GM10266 (cell line): Measurements from ENCODE around the gene ABR.

Experiments
- DNase-seq: peaks from one replicate; pipeline ENCODE4 v3.0.0; 2012; ENCODE audit errors: extremely low spot score
- CTCF ChIP-seq: IDR thresholded peaks from 2 replicates; pipeline ENCODE4 v1.5.1; 2012; ENCODE audit warnings: mild to moderate bottlenecking, low read depth; ENCODE audit not compliant: control insufficient read depth, insufficient read depth; ENCODE audit errors: missing control alignments

ABR gene

GRCh38 chr17:1031711-1032110 is 148.1 kb downstream of the ABR start:
- no peak for TF ChIP-seq CTCF
- DNase-seq = no peak

- no peak for TF ChIP-seq CTCF
These were observed 148.9 kb downstream of the ABR start for GRCh38 chr17:1030684-1031532.

GRCh38 chr17:1029922-1030644 is 149.7 kb downstream of the ABR start:
- no peak for DNase-seq
- no peak for TF ChIP-seq CTCF

More at GRCh38 chr17:1030684-1031532, 148.9 kb downstream of the ABR start:
- no peak for DNase-seq

- TF ChIP-seq CTCF = no peak
- DNase-seq = no peak
These were observed 150.4 kb downstream of the ABR start for GRCh38 chr17:1029196-1029921.

- TF ChIP-seq CTCF = no peak
- DNase-seq = no peak
These were observed 152.7 kb downstream of the ABR start for GRCh38 chr17:1027044-1027443.

- DNase-seq = no peak
- TF ChIP-seq CTCF = no peak
These were observed 153.2 kb downstream of the ABR start for GRCh38 chr17:1026599-1026975.
